DOHH2 (cell line): ENCODE measurements around the gene CHRM1.

ENCODE experiments used
- CTCF ChIP-seq: fragments of 200-600 bp; sonication (generic); IDR thresholded peaks from one replicate; pipeline ENCODE4 v1.5.1; 2014; ENCODE audit warnings: antibody characterized with exemption, mild to moderate bottlenecking, low read depth, low read length; ENCODE audit not compliant: poor library complexity, severe bottlenecking
- EZH2phosphoT487 ChIP-seq: fragments of 200-600 bp; sonication (generic); IDR thresholded peaks from 2 replicates; pipeline ENCODE4 v1.6.1; 2017; ENCODE audit warnings: borderline replicate concordance, mild to moderate bottlenecking, antibody characterized with exemption, low read length, moderate library complexity, mixed read lengths

- no peak for TF ChIP-seq CTCF
- TF ChIP-seq EZH2phosphoT487, result no peak
These were observed 44.4 kb upstream of the CHRM1 start for GRCh38 chr11:62965574-62965973.
